Stimulated activated CD8-positive, alpha-beta memory T cell treated with anti-CD3 and anti-CD28 coated beads, Interleukin-7, amount 100 ng/mL, for 48 hours (primary cell): ENCODE results near the gene DGCR6L.
"Not testable (repeated sequence)": the region's sequence is repeated elsewhere in the genome, so short reads cannot be mapped to it uniquely, and the experiment has no call there.

Experiments used
- DNase-seq, 2 donors: peaks; one replicate each; pipeline ENCODE4 v3.0.0-alpha.2; 2020; ENCODE audit warnings: low read depth in 1 of 2; ENCODE audit errors: extremely low read depth in 1 of 2

The DGCR6L gene

DNA sequence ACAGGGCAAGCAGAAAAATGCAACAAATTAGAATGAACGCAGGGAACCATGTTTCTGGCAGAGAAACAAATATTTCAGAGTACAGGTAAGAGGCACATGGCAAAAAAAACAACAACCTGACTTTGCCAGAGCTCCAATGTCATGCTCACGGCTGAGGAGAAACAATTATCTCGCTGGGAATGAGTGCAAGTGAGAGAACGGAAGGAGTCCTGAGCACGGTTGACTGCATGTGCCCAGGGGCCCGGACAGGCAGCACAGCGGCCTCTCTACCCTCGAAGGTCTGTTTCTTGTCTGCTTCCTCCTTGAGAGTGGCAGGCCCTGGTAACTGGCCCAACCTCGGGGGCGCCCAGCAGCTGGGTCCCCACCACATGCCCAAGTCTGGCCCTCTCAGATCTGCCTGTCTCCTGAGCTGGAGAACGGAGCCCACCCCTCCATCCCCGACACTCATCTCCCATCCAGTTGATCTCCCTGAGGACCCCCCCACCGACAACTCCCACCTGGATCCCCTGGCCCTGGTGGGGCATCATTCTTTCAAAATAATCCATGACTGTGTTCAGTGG is 27.1 kb downstream of the DGCR6L start:
- DNase-seq = no peak

DNA sequence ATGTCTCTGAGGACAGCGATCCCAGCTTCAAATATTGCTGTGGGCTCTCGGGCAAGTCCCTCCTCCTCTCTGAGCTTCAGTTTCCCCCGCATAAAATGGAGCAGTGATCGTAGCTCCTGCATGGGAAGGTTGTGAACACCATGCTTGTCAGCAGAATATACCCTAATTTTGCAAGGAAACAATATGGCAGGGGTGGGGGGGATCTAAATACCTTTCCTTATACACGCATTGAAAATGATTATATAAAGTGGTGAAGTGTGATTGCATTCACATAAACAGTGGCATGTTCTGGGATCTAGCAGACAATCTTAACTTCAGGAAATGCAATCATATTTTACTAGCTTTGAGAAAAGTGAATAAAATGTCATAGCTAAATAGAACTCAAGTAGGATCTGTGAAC is 27.8 kb downstream of the DGCR6L start:
- DNase-seq = no peak

DNA sequence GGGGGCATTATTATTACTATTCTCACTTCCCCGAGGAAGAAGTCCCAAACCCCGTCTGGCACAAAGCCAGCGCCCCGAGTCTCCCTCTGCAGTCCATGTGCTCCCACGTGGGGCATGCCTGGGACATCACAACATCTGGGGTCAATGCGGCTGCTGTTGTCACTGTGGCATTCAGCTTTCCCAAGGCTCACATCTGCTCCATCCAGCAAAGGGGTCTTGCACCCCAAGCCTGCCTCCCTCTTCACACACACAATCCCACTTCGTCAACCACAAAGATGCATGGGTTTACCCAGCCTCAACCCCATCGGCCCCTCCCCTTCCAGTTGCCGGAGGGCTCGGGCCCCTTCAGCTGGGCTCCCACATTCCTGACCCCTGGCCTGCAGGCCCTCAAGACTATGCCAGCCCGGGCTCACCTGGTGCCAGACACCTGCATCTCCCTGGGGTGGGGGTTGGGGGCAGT is 28.2 kb downstream of the DGCR6L start:
- DNase-seq = no peak

DNA sequence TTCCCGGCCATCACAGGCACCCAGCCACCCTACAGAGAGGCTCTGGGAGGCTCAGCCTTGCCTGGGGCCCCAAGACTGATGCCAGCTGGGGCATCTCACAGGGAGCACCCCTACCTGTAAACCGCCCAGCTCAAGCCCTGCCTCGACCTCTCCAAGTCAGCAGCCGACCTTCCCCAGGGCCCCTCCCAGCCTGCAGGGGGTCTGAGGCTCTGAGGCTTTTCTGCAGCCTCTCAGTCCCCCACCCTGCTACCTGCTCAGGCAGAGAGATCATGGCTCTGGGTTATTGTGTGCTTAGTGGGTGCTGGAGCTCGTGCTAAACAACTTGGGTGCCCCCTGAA is 28.6 kb downstream of the DGCR6L start:
- no peak for DNase-seq

DNA sequence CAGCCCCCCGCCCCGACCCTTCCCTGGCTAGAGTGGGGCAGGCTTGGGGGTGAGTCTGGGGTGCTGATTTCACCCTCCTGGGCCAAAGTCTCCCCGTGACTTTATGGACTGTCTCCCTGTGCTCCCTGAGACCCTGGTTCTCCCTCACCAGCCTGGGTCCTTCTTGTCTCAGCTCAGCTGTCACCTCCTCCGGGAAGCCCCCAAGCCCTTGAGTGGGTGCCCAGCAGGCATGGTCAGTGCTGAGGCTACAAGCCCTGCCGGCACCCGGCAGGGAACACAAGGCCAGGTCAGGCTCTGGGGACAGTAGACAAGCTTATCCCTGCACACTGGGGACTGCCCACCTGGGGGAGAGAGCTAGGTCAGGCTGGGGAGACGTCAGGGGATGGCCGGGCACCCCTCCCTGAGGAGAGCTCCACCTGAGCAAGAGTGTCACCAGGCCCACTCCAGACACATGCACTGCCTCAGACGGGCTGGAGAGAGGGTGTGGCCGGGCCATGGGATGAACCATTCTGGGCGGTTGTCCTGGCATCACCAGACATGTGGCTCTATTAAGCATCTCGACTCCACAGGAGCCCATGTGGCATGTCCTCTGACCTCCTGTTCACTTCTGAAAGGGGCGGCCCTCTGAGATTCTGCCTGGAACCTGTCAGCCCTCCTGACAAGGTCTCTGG is 29.1 kb downstream of the DGCR6L start:
- DNase-seq = no peak

DNA sequence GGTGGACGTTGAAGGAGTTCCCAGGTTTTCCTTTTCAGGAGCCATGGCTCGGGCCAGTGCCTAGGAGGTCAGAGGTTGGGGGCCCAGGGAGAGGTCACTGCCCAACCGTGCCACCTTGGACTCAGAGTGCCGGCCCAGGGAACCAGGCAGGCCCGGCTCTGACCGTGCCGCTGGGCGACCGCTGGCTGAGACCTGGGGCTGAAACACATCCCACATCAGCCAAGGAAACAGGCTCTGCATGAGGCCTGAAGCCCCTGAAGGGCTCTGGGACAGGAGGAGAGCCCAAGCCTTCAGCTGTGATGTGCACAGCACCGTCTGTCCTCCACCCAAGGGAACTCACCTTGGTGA is 29.8 kb downstream of the DGCR6L start:
- no peak for DNase-seq

DNA sequence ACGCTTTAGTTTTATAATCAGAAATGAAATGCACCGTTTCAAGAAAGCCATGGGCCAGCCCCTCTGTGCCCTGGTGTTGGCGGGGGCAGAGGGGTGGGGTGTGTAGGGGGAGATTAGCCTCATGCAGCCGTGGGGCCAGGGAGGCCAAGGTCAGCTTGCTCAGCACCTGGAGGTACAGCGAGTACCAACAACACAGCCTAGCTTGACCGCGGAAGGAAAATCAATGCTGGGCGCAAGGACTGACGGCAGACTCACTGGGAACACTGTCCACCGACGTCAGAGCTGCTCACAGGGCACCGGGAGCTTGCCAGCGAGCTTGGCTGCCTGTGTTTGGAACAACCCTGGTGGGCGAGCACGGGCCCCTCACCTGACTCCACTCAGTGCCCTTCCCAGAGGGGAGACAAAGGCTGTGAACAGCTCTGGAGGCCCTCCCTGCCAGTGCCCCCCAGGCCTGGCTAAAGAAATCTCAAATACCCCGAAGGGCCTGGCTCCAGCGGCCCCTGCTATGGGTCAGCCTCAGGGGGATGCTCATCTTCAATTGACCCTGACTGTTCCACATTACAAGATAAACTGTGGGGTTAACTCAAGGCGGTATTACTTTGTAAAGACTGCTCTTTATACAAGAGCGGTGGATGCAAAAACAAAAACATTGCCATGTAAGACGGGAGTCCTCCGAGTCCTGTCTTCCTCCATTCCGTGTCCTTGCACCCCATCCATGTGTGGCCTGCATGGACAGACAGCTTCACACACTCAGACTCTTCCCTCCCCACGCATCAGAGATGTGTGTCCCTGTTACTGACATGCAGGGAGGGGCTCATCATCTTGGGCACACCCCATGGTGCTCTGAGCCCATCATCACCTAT is 30.4 kb downstream of the DGCR6L start:
- DNase-seq = not testable (repeated sequence)

DNA sequence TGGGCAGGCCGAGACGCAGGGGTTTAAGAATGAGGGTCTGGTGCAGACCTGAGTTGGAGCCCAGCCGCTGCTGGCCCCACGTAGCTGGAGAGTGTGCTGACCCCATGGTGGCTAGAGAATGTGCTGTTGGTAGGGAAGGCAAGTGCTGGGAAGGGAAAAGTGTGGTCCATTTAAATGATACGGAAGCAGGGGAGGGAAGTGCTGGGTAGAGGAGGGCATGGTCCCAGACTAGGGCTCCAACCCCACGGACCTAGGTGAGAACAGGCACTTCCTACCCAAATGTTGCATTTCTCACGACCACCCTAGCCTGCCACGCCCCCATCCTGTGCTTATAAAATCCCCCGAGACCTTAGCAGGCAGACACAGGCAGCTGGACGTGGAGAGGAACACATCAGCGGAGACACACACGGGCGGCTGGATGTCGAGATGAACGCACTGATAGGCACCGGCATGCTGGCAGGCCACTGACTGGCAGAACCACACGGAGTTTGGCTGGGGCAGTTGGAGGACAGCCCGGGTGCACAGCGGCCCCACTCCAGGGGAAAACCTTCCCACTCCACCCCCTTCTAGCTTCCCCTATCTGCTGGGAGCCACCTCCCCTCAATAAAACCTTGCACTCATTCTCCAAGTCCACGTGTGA is 33.0 kb downstream of the DGCR6L start:
- DNase-seq = not testable (repeated sequence)

DNA sequence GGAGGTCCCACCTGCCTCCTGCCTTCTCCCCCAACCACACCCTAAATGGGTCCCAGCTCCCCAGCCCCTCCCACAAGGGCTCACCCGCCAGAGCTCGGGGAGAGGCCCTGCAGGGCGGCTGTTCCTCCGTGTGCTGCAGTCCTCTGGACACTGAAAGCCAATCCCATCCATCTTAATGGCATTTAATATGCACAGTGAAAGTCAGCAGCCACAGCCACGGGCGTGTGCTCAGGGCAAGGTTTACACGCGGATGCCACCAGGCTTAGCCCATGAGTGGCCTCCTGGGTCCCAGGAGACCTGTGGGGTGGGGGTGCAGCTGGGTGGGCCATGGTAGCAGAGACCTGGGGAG is 33.6 kb downstream of the DGCR6L start:
- not testable (repeated sequence) for DNase-seq

DNA sequence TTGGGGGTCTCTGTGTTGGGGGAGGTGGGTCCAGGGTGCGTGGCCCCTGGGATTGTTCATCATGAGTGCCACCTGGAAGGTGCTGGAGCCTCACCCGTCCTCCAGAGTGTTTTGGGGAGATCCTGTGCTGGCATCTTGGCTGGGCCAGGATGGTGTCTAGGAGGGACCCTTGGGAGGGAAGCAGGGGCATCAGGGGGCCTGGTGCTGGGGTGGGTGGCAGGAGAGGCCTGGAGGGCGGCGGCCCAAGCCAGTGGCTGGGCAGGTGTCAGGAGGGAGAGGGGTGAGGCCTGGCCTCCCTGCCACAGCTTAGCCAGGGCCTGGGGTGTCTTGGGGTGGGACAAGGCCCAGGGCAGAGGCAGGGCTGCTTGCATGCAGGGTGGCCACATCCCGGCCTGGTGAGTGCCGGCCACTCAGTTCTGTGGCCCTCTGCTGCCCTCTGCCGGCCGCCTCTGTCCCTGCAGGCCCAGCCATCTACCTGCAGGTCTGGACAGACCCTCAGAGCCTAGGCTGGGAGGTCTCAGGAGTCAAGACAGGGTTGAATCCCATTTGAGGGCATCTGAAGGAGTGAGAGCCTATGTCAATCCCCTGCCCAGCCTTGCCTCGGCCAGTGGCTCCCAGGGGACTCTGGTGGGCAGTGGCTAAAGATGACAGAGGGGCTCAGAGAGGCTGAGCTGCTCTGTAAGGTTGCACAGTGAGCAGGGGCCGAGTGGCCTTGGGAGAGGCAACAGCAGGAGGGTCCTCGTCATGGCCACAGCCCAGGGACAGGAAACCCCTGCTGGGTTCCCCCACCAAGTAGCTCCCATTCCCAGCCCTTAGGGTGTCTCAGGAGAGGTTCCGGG is 34.2 kb downstream of the DGCR6L start:
- peak in 1 of 2 donors; percentile 63 for DNase-seq

DNA sequence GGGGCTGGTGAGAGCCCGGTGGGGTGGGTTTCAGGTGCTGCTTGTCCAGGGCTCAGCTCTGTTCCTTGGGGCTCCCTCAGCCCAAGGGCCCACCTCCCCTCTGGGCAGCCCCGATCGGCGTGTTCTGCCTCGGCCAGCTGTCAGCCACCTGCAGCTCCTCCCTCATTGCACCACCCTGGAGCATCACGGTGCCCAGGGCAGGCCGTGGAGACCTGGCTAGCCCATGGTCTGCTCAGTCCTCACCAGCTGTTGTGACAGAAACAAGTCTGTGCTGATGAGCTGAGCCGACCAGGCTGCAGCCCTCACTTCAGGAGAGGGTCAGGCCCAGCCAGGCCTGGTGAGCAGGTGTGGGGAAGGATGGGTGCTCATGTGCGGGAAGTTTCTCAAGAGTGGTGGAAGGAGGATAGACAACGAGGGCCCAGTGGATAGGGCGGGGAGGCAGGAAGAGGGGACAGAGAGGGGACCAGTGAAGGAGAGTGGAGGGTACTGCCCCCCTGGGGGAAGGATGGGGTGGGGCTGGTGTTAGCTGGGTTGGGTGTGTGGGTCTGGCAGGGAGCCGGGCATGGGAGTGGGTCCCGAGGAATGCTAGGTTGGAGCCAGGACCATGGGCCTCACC is 35.3 kb downstream of the DGCR6L start:
- no peak for DNase-seq

DNA sequence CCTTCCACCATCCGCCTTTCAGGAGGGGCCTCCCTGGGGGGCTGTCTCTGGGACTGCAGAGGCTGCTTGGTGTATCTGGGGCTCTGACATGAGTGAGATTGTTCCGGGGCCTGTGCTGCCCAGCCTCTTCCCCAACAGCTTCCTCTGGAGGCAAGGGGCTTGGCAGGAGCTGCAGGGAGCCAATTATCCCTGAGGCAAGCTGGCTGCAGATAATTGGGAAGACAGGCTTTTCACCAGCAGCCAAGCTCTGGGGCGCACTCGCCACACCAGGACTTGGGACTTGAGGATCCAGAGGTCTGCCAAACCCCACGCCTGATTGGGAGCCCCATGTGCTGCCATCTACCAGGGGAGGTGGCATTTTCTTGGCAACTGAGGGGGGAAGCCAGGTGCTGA is 36.2 kb downstream of the DGCR6L start:
- no peak for DNase-seq

DNA sequence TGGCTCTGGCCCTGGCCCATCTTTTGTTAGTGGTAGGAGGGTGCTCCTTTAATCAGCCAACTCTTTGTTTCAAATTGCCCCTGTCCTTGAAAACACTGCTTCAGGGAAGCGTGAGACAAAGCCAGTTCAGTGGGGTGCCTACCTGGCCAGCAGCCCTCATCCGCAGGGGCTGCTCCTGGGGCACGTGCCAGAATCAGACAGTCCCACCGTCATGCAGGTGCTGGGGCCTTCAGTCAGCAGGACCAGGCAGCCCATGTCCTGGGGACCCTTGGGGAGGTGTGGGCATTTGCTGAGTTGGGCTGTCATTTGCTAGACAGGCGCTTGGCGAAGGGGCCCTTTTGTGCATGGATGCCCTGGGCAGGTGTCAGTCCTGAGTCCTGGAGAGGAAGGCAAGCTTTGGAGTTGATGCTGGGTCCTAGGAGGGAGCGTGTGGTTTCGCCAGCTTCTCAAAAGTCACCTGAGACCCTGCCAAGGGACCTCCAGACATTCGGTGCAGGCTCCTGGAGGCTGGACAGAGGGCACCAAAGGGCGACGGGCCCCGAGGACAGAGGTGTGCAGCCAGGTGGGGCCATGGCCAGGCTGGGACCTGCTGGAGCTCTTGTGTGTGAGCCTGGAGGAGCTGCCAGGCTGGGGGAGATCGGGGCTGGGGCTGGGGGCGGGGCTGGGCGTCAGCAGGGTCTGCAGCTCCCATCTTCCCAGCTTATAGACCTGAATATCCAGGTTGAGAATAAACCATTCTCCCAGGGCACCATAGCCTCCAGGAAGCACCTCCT is 36.8 kb downstream of the DGCR6L start:
- DNase-seq = no peak

DNA sequence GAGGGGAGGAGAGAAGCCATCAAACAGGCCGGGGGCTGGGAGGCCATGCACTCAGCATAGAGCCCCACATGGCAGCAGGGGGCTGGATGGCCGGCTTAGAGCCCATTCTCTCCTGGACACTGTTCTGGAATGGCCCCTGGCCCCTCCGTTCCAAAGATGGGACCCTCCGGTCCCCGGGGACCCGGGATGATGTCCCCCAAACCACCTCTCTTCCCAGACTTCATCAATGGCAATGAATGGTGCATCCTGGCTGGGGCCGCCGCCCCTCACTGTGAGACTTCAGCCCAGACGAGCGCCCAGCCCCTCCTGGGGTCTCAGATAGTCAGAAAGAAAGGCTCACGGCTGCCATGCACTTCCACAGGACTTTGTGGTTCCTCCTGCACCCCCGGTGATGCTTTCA is 38.0 kb downstream of the DGCR6L start:
- no peak for DNase-seq

DNA sequence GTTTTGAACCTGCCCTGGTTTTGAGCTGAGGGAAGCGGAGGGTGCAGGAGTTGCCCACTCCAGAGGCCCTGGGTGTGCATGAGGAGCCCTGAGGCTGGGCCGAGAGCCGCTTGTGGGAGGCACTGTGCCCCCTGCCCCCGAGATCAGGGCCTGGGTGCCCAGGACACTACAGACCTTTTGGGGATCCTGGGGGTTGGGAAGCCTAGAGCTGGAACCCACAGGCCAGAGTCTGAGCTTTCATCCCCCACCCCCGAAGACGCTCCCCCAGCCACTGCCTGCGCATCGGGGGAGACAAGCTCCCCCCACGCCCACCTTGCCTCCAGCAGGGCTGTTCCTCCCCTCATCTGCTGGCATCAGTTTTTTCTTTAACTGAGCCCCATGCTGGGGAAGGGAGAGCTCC is 38.4 kb downstream of the DGCR6L start:
- not testable (repeated sequence) for DNase-seq

DNA sequence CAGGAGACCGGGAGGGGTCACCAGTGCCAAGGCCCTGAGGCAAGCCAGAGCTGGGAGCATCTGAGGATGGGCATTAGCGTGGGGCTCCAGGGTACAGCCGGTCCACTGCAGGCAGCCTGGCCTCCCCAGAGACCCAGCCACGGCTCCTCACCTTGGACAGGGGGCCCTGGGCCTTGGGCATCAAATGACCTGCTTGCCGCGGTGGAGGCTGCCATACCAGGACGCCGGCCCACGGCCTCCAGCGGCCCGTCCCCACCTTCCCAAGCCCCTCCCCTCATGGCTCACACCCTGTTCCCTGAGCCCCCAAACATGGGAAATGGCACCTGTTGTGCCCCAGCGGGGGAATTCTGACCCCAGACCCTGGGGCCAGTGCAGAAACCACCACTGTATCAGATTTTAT is 39.0 kb downstream of the DGCR6L start:
- DNase-seq = no peak

DNA sequence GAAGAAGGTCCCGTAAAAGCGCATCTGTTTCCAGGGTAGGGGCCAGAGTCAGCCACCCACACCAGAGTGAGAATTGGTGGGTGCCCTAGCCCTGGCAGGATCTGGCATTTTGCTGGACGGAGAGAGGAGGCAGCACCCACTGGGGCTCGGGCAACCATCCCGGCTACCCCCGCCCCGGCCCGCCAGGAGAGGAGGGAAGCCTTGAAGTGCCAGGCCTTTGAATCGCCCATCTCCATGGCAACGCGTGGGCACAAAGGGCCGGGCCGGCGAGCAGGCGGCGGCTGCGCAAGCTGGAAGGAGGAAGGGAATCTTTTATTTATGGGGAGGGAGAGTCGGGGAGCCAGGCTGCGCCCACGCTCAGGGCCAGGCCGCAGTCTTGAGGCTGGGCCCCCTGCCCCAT is 39.7 kb downstream of the DGCR6L start:
- DNase-seq = not testable (repeated sequence)

DNA sequence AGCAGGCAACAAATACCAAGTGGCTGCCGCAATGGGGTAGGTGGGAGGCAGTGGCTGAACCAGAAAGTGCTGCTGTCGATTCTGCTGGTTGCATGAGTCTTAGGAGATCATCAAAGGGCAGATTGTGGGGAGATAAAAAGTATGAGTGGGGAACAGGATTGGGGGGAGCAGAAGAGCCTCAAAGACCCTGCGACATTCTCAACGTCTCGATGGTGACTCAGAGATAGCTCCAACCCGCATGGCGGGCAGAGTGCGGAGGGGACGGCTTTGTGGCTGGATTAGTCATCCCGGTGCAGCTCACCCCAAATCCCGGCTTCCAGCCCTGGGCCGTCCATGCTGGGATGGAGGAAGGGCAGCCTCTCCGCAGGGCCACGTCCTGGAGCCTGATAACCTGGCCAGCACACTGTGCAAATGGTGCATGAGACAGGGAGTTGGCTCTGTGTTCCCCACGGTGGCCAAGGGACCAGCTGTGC is 40.2 kb downstream of the DGCR6L start:
- DNase-seq = peak in 1 of 2 donors; percentile 14

DNA sequence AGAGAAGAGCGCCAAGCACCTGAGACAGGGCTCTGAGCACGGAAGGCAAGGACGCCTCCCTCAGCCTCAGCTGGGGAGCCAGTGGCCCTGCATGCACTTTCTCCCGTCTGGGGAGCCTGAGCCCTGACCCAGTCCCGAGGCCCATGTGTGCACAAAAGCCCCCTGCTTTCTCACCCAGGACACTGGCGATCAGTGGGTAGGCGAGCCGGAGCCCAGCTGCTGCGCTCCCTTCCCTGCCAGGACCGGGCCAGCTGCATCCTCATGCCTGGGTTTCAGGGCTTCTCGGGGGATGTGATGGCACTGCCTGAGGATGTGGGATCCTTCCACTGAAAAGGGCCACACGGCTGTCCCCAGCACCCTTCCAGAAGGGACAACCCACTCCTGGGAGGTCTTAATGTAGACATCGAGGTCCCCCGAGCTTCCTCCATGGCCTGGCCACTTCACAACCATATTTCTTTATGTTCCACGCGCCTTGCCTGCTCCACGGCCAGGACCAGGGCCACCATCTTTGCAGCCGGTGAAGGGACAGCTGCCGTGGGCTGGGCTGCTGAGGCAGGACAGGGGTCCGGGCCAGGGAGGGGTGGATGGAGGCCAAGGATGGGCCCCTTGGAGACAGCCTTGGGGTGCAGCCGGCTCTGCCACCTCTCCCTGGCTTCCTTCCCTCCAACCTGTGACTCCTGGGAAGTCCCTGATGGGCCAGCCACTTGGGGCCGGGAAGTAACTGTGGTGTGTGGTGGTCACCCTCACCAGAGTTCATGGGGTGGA is 41.0 kb downstream of the DGCR6L start:
- DNase-seq = not testable (repeated sequence)
